HG03139 (cell line): Measurements from ENCODE around the gene RPA1.

Experiments
- ATAC-seq: cut with Tn5 transposase; IDR thresholded peaks from one replicate; pipeline ENCODE4 v1.9.1; 2021; ENCODE audit not compliant: unreplicated experiment

RPA1 gene

GRCh38 chr17:1907909-1908698 is 78.3 kb downstream of the RPA1 start:
- ATAC-seq: no peak

DNA sequence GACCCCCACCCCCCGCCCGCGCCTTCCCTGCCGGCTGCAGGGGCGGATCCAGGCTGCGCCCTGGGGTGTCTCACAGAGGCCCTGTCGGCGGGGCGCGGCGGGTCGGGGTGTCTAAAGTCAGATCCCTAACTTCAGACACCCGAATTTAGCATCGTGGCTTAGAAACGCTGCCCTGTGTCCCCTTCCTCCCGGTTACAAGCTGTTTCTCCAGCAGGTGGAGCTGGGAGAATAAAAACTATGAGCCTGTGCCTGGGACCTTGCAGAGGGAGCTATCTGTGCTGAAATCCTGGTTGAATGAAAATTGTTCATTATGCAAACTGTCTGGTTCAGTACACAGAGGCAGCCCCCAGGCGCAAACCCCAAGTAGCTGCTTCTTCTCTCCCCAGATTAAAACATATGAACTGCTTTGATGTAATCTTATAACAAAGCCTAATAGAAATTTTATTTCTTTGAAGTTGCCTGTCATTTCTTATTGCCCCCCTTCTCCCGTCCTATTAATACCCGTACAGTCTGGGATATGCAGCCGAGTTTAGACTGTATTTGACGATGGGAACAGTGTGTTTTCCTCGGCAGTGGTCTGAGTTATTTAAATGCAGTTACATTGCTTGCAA is 79.0 kb downstream of the RPA1 start:
- no peak for ATAC-seq

- no peak for ATAC-seq
Measured at GRCh38 chr17:1909985-1910384, 80.2 kb downstream of the RPA1 start.

DNA sequence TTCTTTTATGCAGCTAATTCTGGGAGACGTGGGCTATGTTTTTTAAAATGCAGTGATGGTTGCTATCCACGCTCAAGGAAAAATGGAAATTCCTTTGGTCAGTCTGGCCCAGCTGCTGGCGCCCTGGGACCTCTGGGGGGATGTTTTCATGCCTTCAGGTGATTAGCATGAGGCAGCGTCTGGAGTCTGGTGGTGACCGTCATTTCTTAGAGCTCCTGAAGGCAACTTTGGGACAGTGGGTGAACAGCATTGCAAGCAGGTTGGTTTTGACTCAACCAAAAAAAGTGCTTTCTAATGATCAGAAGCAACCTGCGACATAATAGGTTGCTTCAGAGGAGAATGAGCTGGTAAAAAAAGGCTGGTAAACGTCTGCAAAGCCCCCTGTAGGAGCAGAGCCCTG is 82.3 kb downstream of the RPA1 start:
- no peak for ATAC-seq

GRCh38 chr17:1913702-1914101 is 83.9 kb downstream of the RPA1 start:
- ATAC-seq: no peak

- ATAC-seq: no peak
Measured at GRCh38 chr17:1914661-1915083, 84.9 kb downstream of the RPA1 start.

- ATAC-seq: no peak
Measured at GRCh38 chr17:1915889-1916288, 86.1 kb downstream of the RPA1 start.

DNA sequence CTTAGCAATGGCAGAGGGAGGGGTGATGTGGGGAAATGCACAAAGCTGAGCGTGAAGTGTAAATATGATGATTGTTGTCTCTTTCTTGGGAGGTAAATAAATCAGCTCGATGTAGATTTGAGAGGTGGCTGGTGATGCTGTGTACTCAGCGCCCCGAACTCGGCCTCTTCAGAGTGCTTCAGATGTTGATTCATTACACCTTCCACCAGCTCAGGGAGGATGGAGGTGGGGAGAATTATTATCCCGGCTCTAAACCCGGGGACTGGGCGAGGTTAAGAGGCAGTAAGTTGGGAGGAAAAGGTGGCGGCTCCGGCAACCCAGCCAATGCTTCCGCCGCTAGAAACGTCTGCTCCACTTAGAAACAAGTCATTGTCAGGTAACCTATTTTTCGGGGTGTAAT is 86.5 kb downstream of the RPA1 start:
- ATAC-seq: no peak

- ATAC-seq: no peak
Measured at GRCh38 chr17:1916963-1917715, 87.3 kb downstream of the RPA1 start.

GRCh38 chr17:1918346-1919162 is 88.7 kb downstream of the RPA1 start:
- ATAC-seq: no peak

GRCh38 chr17:1919201-1919600 is 89.4 kb downstream of the RPA1 start:
- ATAC-seq: no peak

- no peak for ATAC-seq
Measured at GRCh38 chr17:1920948-1921351, 91.1 kb downstream of the RPA1 start.

DNA sequence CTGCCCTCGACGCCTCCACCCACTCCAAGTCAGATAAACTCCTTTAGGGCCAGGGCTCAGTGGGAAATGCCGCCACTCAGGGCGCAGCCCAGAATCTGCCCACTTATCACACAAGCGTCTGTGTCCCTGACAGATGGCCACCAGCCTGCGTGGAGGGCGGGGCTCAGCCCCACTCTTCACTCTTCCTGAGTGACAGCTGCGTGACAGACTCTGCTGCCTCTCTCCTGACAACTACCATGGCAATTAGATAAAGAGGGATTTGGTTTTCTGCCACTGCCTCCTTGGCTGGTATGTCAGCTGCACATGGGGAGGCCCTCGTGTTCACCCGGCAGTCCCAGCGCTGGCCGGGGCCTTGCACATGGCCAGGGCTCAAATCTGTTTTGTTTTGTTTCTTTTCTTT is 99.2 kb downstream of the RPA1 start:
- no peak for ATAC-seq

DNA sequence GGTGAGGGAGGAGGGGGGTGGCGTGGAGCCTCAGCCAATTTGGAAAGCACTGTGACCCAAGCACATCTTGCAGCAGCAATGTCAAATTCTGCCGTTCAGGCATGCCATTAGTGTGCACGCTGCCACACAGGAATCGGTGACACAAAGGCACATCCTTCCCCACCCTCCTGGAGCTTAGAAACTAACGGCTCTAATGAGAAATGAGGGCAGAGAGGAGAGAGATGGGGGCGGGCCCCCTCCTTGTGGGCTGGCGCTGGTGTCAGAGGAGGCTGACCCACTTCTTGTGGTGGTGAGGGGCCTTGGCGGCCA is 100.5 kb downstream of the RPA1 start:
- ATAC-seq: no peak

GRCh38 chr17:1931844-1932579 is 102.2 kb downstream of the RPA1 start:
- no peak for ATAC-seq

DNA sequence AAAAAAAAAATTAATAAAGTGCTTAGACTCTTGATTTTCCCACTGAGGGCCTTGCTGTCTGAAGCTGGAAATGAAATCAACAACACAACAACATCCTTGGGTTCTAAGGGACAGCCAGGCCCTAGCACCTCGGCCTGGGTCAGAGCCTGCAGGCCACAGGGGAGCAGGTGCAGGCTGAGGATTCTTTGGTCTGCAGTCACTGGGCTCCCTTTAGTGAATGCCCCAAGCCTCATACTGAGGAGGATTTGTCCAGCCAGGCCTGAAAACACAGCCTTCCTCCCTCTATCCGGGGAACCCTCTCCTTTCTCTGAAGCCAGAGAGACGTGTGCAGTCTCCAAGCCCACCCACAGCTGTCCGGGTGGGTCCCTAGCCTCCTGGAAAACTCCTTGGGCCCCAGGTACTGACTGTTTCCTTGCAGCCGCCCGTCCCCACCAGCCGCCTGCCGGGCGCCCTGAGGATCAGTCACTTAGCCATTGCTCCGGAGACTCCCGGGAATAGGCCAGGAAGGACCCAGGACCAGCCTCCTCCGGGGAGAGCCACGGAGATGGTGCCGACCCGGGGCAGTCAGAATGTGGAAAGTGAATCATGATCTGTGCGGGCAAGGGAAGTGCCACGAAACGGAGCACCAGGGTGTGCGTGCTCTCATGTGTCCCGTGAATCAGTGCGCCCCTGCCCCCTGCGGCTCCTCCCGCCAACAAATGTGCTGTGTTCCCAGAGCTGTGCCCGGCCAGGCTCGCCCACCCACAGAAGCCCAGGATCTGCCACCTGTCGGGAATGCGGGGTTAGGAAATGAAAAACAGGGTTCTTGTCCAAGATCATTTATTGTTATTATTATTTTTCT is 104.3 kb downstream of the RPA1 start:
- no peak for ATAC-seq

- no peak for ATAC-seq
Measured at GRCh38 chr17:1934901-1935300, 105.1 kb downstream of the RPA1 start.

GRCh38 chr17:1936766-1937165 is 107.0 kb downstream of the RPA1 start:
- ATAC-seq: no peak

- no peak for ATAC-seq
Measured at GRCh38 chr17:1937461-1937860, 107.7 kb downstream of the RPA1 start.
